ENCODE measurements around the gene SLAMF8. TPM values are rescaled to one million over a fixed set of nuclear protein-coding genes. Genes with fewer than 3 reads are reported as not detected.

Gene SLAMF8
- total RNA-seq, 1 donor: 0.36 TPM

DNA sequence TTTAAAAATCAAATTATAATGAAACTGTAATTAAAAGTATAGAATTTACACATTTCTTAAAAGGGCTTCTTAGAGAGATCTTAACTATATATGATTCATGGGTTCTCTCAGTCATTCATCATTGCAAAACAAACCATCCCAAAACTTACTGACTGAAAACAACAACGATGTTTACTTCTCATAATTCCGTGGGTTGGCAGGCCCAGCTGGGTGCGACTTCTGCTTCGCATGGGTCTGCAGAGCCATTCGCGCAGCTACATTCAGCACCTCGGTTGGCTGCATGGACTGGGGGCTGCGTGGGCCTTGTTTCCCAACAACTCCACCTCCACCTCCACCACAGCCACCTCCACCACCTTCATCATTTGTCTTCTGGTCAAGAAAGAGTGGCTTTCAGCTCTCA, 4.0 kb downstream of the SLAMF8 start:
- H3K36me3 ChIP-seq (ENCODE audit: insufficient read depth, low read length): no peaks in the 10 kb centered on the region
- H3K9me3 ChIP-seq (ENCODE audit: low read depth, low read length): no peaks in the 10 kb centered on the region
- H3K27ac ChIP-seq (ENCODE audit: low read depth, low read length): peak overlapping the region; percentile 33
- no peaks in the 10 kb centered on the region for H3K79me2 ChIP-seq (ENCODE audit: insufficient read depth, low read length)
- DNase-seq (ENCODE audit: insufficient read length, low spot score, missing footprints): no peak
- no peak overlapping the region for H3K4me2 ChIP-seq (ENCODE audit: insufficient read depth, low read length)
- TF ChIP-seq, protein P1, sequence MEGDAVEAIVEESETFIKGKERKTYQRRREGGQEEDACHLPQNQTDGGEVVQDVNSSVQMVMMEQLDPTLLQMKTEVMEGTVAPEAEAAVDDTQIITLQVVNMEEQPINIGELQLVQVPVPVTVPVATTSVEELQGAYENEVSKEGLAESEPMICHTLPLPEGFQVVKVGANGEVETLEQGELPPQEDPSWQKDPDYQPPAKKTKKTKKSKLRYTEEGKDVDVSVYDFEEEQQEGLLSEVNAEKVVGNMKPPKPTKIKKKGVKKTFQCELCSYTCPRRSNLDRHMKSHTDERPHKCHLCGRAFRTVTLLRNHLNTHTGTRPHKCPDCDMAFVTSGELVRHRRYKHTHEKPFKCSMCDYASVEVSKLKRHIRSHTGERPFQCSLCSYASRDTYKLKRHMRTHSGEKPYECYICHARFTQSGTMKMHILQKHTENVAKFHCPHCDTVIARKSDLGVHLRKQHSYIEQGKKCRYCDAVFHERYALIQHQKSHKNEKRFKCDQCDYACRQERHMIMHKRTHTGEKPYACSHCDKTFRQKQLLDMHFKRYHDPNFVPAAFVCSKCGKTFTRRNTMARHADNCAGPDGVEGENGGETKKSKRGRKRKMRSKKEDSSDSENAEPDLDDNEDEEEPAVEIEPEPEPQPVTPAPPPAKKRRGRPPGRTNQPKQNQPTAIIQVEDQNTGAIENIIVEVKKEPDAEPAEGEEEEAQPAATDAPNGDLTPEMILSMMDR (IDR thresholded peaks at IDR 0.05; ENCODE audit: extremely low read depth, low read depth, low read length): no peak
- no peaks in the 10 kb centered on the region for H4K20me1 ChIP-seq (ENCODE audit: insufficient read depth, low read length)
- H3K27me3 ChIP-seq (ENCODE audit: insufficient read depth, low read length): no peaks in the 10 kb centered on the region
- peaks cover 6% of the 10 kb centered on the region for H3K4me1 ChIP-seq (ENCODE audit: insufficient read depth, low read length)
- H3K4me3 ChIP-seq (ENCODE audit: insufficient read depth, low read length): no peak overlapping the region
- no peak overlapping the region for H2AFZ ChIP-seq (ENCODE audit: low read length)

DNA sequence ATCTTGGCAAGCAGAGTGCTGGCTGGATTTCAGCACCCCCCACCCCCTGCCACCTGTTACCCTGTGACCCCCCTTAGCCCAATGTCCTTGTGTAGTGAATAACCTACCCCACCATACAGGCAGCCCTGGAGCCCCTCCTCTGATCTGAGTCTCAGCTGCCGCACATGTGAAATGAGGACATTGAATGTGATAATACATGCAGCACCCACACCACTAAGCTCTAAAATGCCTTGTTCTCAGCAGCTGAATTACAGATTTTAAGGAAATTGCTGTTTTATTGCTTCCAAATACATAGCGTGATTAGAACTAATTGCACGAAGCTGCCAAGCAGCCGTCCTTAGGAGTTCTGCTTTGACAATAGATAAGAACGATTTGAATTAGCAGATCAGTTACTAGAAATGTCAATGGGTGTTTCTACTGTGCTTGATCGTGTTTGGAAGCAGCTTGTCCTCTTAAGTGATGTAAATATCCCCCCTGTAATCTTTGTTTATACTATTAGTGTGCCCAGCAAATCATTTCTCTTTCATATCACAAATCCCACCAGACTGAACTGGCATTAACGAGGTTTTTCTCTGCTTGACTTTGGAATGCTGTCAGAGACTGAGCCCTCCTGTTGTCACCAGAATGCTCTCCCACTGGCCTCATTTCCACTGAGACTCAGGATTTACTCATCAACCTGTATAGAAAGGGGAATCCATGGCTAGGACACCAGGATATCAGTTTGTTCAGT, 4.9 kb downstream of the SLAMF8 start:
- no peaks in the 10 kb centered on the region for H3K79me2 ChIP-seq (ENCODE audit: insufficient read depth, low read length)
- H3K4me3 ChIP-seq (ENCODE audit: insufficient read depth, low read length): no peak overlapping the region
- H3K27me3 ChIP-seq (ENCODE audit: insufficient read depth, low read length): no peaks in the 10 kb centered on the region
- TF ChIP-seq, protein P1 (IDR thresholded peaks at IDR 0.05; ENCODE audit: extremely low read depth, low read depth, low read length): no peak
- H3K4me2 ChIP-seq (ENCODE audit: insufficient read depth, low read length): no peak overlapping the region
- no peaks in the 10 kb centered on the region for H3K36me3 ChIP-seq (ENCODE audit: insufficient read depth, low read length)
- peaks cover 6% of the 10 kb centered on the region for H3K4me1 ChIP-seq (ENCODE audit: insufficient read depth, low read length)
- no peaks in the 10 kb centered on the region for H3K9me3 ChIP-seq (ENCODE audit: low read depth, low read length)
- H4K20me1 ChIP-seq (ENCODE audit: insufficient read depth, low read length): no peaks in the 10 kb centered on the region
- DNase-seq (ENCODE audit: insufficient read length, low spot score, missing footprints): no peak
- H2AFZ ChIP-seq (ENCODE audit: low read length): no peak overlapping the region
- no peak overlapping the region for H3K27ac ChIP-seq (ENCODE audit: low read depth, low read length)

DNA sequence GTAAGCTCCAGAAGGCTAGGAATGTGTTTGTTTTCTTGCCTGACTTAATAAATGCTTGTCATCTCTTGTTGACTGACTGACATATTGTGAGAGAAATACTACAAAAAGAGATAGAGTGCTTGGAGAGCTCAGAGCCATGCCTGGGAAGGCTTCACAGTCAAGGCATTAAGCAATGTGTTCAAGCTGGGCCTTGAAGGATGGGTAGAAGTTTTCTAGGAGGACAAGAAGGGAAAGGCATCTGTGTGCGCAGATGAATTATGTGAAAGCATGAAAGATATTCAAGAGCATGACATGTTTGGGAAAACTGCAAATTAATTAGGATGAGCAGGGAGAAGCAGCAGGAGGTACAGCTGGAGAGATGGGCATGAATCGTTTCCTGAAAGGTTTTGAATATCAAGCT, 5.6 kb downstream of the SLAMF8 start:
- Histone ChIP-seq H3K4me3 (ENCODE audit: insufficient read depth, low read length) (no peak overlapping the region), H3K4me2 (ENCODE audit: insufficient read depth, low read length) (no peak overlapping the region), H2AFZ (ENCODE audit: low read length) (no peak overlapping the region), H3K27ac (ENCODE audit: low read depth, low read length) (no peak overlapping the region), H3K36me3 (ENCODE audit: insufficient read depth, low read length) (no peaks in the 10 kb centered on the region), H3K27me3 (ENCODE audit: insufficient read depth, low read length) (no peaks in the 10 kb centered on the region), H3K4me1 (ENCODE audit: insufficient read depth, low read length) (peaks cover 6% of the 10 kb centered on the region), H4K20me1 (ENCODE audit: insufficient read depth, low read length) (no peaks in the 10 kb centered on the region), H3K9me3 (ENCODE audit: low read depth, low read length) (no peaks in the 10 kb centered on the region), H3K79me2 (ENCODE audit: insufficient read depth, low read length) (no peaks in the 10 kb centered on the region)
- no peak for DNase-seq (ENCODE audit: insufficient read length, low spot score, missing footprints)
- TF ChIP-seq, protein P1 (IDR thresholded peaks at IDR 0.05; ENCODE audit: extremely low read depth, low read depth, low read length): no peak

DNA sequence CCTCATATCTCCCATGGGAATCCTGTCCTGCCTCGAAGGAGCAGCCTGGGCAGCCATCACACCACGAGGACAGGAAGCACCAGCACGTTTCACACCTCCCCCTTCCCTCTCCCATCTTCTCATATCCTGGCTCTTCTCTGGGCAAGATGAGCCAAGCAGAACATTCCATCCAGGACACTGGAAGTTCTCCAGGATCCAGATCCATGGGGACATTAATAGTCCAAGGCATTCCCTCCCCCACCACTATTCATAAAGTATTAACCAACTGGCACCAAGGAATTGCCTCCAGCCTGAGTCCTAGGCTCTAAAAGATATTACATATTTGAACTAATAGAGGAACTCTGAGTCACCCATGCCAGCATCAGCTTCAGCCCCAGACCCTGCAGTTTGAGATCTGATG, 8.7 kb downstream of the SLAMF8 start:
- TF ChIP-seq, protein P1 (IDR thresholded peaks at IDR 0.05; ENCODE audit: extremely low read depth, low read depth, low read length): no peak
- no peak overlapping the region for H2AFZ ChIP-seq (ENCODE audit: low read length)
- DNase-seq (ENCODE audit: insufficient read length, low spot score, missing footprints): no peak
- H3K27ac ChIP-seq (ENCODE audit: low read depth, low read length): no peak overlapping the region
- H3K36me3 ChIP-seq (ENCODE audit: insufficient read depth, low read length): no peaks in the 10 kb centered on the region
- no peaks in the 10 kb centered on the region for H4K20me1 ChIP-seq (ENCODE audit: insufficient read depth, low read length)
- no peaks in the 10 kb centered on the region for H3K9me3 ChIP-seq (ENCODE audit: low read depth, low read length)
- H3K27me3 ChIP-seq (ENCODE audit: insufficient read depth, low read length): no peaks in the 10 kb centered on the region
- peaks cover 1% of the 10 kb centered on the region for H3K4me1 ChIP-seq (ENCODE audit: insufficient read depth, low read length)
- no peaks in the 10 kb centered on the region for H3K79me2 ChIP-seq (ENCODE audit: insufficient read depth, low read length)
- no peak overlapping the region for H3K4me3 ChIP-seq (ENCODE audit: insufficient read depth, low read length)
- no peak overlapping the region for H3K4me2 ChIP-seq (ENCODE audit: insufficient read depth, low read length)

Measured in osteoblast (primary cell).